Osteocyte (in vitro differentiated cells): ENCODE measurements around the gene GID4. TPM values are rescaled to one million over a fixed set of nuclear protein-coding genes. Genes with fewer than 3 reads are reported as not detected.

Experiments
- DNase-seq: peaks from one replicate; pipeline ENCODE4 v3.0.0; 2021; ENCODE audit warnings: mixed read lengths; ENCODE audit not compliant: unreplicated experiment; ENCODE audit errors: extremely low spot score
- H3K27ac Mint-ChIP-seq: one replicate; pipeline ENCODE4 v1.8.0; 2021; ENCODE audit warnings: mild to moderate bottlenecking, mixed read lengths; ENCODE audit not compliant: unreplicated experiment
- H3K27me3 Mint-ChIP-seq: one replicate; pipeline ENCODE4 v1.8.0; 2021; ENCODE audit warnings: mixed read lengths; ENCODE audit not compliant: unreplicated experiment
- H3K36me3 Mint-ChIP-seq: one replicate; pipeline ENCODE4 v1.8.0; 2021; ENCODE audit warnings: mixed read lengths; ENCODE audit not compliant: unreplicated experiment
- H3K4me1 Mint-ChIP-seq: one replicate; pipeline ENCODE4 v1.8.0; 2021; ENCODE audit warnings: mixed read lengths; ENCODE audit not compliant: unreplicated experiment
- H3K4me3 Mint-ChIP-seq: one replicate; pipeline ENCODE4 v1.8.0; 2021; ENCODE audit warnings: mild to moderate bottlenecking, moderate library complexity, mixed read lengths; ENCODE audit not compliant: unreplicated experiment
- H3K9me3 Mint-ChIP-seq: one replicate; pipeline ENCODE4 v1.8.0; 2021; ENCODE audit warnings: mixed read lengths; ENCODE audit not compliant: unreplicated experiment
- CTCF ChIP-seq: fragments of 200-600 bp; sonication (generic); IDR thresholded peaks from 2 replicates; pipeline ENCODE4 v1.5.0; 2021; ENCODE audit warnings: antibody characterized with exemption, mild to moderate bottlenecking, moderate library complexity
- total RNA-seq: library from RNA; stranded (reverse); gene quantifications from 2 replicates; pipeline ENCODE4 v1.2.1, GENCODE V29; 2021

GID4 gene
- total RNA-seq, 1 donor from 2014 or later = 9.2 TPM

- H3K4me1 Mint-ChIP-seq = no peaks in the 10 kb centered on the region
- H3K27me3 Mint-ChIP-seq = no peaks in the 10 kb centered on the region
- no peak for TF ChIP-seq CTCF
- peaks cover 9% of the 10 kb centered on the region for H3K36me3 Mint-ChIP-seq
- no peak overlapping the region for H3K4me3 Mint-ChIP-seq
- no peak overlapping the region for H3K27ac Mint-ChIP-seq
- no peak for DNase-seq
- no peaks in the 10 kb centered on the region for H3K9me3 Mint-ChIP-seq
These were observed 65.8 kb downstream of the GID4 start for GRCh38 chr17:18105027-18105426.

GRCh38 chr17:18105595-18105994 lies 66.4 kb downstream of the GID4 start:
- Mint-ChIP-seq H3K4me3 (no peak overlapping the region), H3K4me1 (no peaks in the 10 kb centered on the region), H3K36me3 (peaks cover 4% of the 10 kb centered on the region), H3K27ac (no peak overlapping the region), H3K9me3 (no peaks in the 10 kb centered on the region), H3K27me3 (no peaks in the 10 kb centered on the region)
- TF ChIP-seq CTCF = no peak
- no peak for DNase-seq

GRCh38 chr17:18106211-18106610 lies 67.0 kb downstream of the GID4 start:
- no peak for TF ChIP-seq CTCF
- H3K9me3 Mint-ChIP-seq = no peaks in the 10 kb centered on the region

GRCh38 chr17:18107061-18107790 lies 68.0 kb downstream of the GID4 start:
- Mint-ChIP-seq H3K4me1 (no peaks in the 10 kb centered on the region), H3K4me3 (no peak overlapping the region), H3K36me3 (peaks cover 4% of the 10 kb centered on the region), H3K27ac (no peak overlapping the region), H3K27me3 (no peaks in the 10 kb centered on the region), H3K9me3 (no peaks in the 10 kb centered on the region)
- no peak for DNase-seq
- TF ChIP-seq CTCF = no peak

More at GRCh38 chr17:18106211-18106610, 67.0 kb downstream of the GID4 start:
- DNase-seq = no peak
- no peaks in the 10 kb centered on the region for H3K4me1 Mint-ChIP-seq
- H3K27ac Mint-ChIP-seq = no peak overlapping the region
- H3K4me3 Mint-ChIP-seq = no peak overlapping the region
- no peaks in the 10 kb centered on the region for H3K27me3 Mint-ChIP-seq
- H3K36me3 Mint-ChIP-seq = peaks cover 4% of the 10 kb centered on the region

- Mint-ChIP-seq H3K27me3 (no peaks in the 10 kb centered on the region), H3K9me3 (no peaks in the 10 kb centered on the region), H3K4me3 (no peak overlapping the region), H3K4me1 (no peaks in the 10 kb centered on the region), H3K36me3 (peaks cover 4% of the 10 kb centered on the region), H3K27ac (no peak overlapping the region)
- no peak for DNase-seq
- TF ChIP-seq CTCF = no peak
These were observed 68.8 kb downstream of the GID4 start for GRCh38 chr17:18107971-18108370.
